Osteocyte (in vitro differentiated cells): ENCODE measurements around the gene AMOTL2. TPM values are rescaled to one million over a fixed set of nuclear protein-coding genes. Genes with fewer than 3 reads are reported as not detected.

ENCODE experiments used
- DNase-seq: peaks from one replicate; pipeline ENCODE4 v3.0.0; 2021; ENCODE audit warnings: mixed read lengths; ENCODE audit not compliant: unreplicated experiment; ENCODE audit errors: extremely low spot score
- H3K27ac Mint-ChIP-seq: one replicate; pipeline ENCODE4 v1.8.0; 2021; ENCODE audit warnings: mild to moderate bottlenecking, mixed read lengths; ENCODE audit not compliant: unreplicated experiment
- H3K27me3 Mint-ChIP-seq: one replicate; pipeline ENCODE4 v1.8.0; 2021; ENCODE audit warnings: mixed read lengths; ENCODE audit not compliant: unreplicated experiment
- H3K36me3 Mint-ChIP-seq: one replicate; pipeline ENCODE4 v1.8.0; 2021; ENCODE audit warnings: mixed read lengths; ENCODE audit not compliant: unreplicated experiment
- H3K4me1 Mint-ChIP-seq: one replicate; pipeline ENCODE4 v1.8.0; 2021; ENCODE audit warnings: mixed read lengths; ENCODE audit not compliant: unreplicated experiment
- H3K4me3 Mint-ChIP-seq: one replicate; pipeline ENCODE4 v1.8.0; 2021; ENCODE audit warnings: mild to moderate bottlenecking, moderate library complexity, mixed read lengths; ENCODE audit not compliant: unreplicated experiment
- H3K9me3 Mint-ChIP-seq: one replicate; pipeline ENCODE4 v1.8.0; 2021; ENCODE audit warnings: mixed read lengths; ENCODE audit not compliant: unreplicated experiment
- total RNA-seq: library from RNA; stranded (reverse); gene quantifications from 2 replicates; pipeline ENCODE4 v1.2.1, GENCODE V29; 2021
- TF ChIP-seq, protein P1 (sequence below): fragments of 200-600 bp; sonication (generic); IDR thresholded peaks from 2 replicates; pipeline ENCODE4 v1.5.0; 2021; ENCODE audit warnings: antibody characterized with exemption, mild to moderate bottlenecking, moderate library complexity

Gene AMOTL2
- total RNA-seq, 1 donor from 2014 or later, result 195 TPM

DNA sequence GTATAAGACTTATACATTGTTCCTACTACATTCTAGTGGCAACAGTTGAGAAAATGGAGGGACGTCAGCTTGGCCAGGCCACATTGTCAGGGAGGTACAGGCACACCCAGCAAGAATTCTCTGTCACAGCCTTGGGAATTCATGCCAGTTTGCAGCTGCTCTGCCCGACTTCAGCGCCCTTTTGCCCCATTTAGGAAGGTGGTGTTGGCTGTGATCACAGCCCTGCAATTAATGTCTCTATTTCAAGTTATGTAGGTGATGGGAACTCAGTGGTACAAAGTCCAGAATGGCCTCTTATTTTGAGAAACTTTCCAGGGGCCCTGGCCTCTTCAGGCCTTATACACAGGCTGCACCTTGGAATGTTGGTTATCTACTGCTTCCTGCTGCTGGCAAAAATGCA lies 26.7 kb downstream of the AMOTL2 start:
- H3K4me1 Mint-ChIP-seq, result peaks cover 29% of the 10 kb centered on the region
- DNase-seq, result no peak
- H3K36me3 Mint-ChIP-seq, result peaks cover 10% of the 10 kb centered on the region
- peaks cover 10% of the 10 kb centered on the region for H3K9me3 Mint-ChIP-seq
- H3K27ac Mint-ChIP-seq, result no peak overlapping the region
- no peaks in the 10 kb centered on the region for H3K27me3 Mint-ChIP-seq
- H3K4me3 Mint-ChIP-seq, result no peak overlapping the region
- TF ChIP-seq, protein P1, sequence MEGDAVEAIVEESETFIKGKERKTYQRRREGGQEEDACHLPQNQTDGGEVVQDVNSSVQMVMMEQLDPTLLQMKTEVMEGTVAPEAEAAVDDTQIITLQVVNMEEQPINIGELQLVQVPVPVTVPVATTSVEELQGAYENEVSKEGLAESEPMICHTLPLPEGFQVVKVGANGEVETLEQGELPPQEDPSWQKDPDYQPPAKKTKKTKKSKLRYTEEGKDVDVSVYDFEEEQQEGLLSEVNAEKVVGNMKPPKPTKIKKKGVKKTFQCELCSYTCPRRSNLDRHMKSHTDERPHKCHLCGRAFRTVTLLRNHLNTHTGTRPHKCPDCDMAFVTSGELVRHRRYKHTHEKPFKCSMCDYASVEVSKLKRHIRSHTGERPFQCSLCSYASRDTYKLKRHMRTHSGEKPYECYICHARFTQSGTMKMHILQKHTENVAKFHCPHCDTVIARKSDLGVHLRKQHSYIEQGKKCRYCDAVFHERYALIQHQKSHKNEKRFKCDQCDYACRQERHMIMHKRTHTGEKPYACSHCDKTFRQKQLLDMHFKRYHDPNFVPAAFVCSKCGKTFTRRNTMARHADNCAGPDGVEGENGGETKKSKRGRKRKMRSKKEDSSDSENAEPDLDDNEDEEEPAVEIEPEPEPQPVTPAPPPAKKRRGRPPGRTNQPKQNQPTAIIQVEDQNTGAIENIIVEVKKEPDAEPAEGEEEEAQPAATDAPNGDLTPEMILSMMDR, result no peak

DNA sequence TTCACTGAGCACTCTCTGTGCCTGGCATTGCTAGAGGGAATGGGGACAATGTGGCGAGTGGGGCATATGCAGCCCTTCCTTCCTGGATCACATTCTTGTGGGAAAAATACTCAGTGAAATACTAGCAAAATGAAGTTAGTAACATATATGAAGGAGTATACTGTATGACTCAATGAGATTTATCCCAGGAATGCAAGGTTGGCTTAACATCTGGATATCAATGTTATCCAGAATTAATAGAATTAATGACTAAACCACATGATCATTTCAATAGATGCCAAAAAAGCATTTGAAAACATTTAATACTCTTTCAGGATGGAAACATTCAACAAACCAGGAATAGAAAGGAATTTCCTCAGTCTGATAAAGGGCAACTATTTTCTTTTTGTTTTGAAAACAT lies 27.5 kb downstream of the AMOTL2 start:
- Mint-ChIP-seq H3K36me3 (peaks cover 8% of the 10 kb centered on the region), H3K27ac (no peak overlapping the region), H3K9me3 (peaks cover 10% of the 10 kb centered on the region), H3K4me1 (peaks cover 21% of the 10 kb centered on the region), H3K27me3 (no peaks in the 10 kb centered on the region), H3K4me3 (no peak overlapping the region)
- TF ChIP-seq, protein P1, result no peak
- DNase-seq, result no peak

DNA sequence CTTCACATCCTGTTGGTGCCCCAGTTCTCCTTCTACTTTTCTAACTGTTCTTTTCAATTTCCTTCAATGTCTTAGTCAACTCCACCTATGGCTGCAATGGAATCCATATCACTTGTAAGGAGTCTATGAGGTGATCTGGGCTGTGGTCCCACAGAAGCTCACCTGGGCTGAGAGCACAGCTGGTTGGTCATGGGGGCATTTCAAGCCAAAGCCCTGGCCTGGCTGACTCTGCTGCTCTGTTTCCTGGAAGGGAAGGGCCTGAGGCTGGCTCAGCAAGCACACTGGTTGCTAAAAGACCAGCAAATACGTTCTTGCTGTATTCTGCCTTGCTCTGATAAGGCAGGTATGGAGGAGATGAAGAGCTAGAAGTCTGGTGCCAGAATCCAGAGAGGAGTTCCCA lies 29.0 kb downstream of the AMOTL2 start:
- Mint-ChIP-seq H3K27me3 (no peaks in the 10 kb centered on the region), H3K9me3 (peaks cover 10% of the 10 kb centered on the region), H3K36me3 (peaks cover 7% of the 10 kb centered on the region), H3K4me1 (peaks cover 27% of the 10 kb centered on the region), H3K4me3 (no peak overlapping the region), H3K27ac (no peak overlapping the region)
- DNase-seq, result no peak
- TF ChIP-seq, protein P1, result no peak

DNA sequence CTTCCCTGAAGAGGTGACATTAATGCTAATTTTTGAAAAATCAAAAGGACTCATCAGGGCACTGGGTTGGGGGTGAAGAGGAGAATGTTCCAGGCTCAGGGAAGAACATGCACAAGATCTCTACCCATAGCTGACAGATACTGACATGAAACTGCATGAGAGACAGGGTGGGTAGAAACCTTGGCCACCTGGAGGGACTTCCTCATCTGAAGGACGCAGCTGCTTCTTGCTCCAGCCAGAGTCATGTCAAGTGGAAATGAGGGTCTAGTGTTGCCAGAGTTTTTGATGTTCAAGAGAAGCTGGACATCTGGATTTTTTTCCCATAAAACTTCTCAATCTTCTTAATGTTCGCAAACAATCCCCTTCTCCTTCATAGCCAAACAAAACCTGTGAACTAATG lies 29.7 kb downstream of the AMOTL2 start:
- Mint-ChIP-seq H3K36me3 (peaks cover 7% of the 10 kb centered on the region), H3K4me3 (no peak overlapping the region), H3K9me3 (peaks cover 10% of the 10 kb centered on the region), H3K4me1 (peaks cover 28% of the 10 kb centered on the region), H3K27me3 (no peaks in the 10 kb centered on the region), H3K27ac (no peak overlapping the region)
- no peak for DNase-seq
- TF ChIP-seq, protein P1, result no peak

DNA sequence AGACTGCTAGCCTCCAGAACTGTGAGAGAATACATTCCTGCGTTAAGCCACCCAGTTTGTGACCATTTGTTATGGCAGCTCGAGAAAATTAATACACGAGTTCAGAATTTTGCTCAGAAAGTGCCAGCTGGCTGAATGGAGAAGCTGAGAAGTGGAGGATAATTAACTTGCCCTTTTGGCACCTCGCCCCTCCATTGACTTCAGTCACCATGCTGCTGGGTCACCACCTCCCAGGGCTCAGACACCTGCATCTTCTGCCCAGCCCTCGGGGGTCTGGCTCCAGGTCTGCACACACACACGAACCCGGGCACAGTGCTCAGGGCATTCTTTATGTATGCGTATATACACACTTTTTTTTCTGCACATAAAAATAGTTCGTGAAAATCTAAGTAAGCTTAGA lies 32.0 kb downstream of the AMOTL2 start:
- Mint-ChIP-seq H3K9me3 (peaks cover 10% of the 10 kb centered on the region), H3K4me1 (peaks cover 36% of the 10 kb centered on the region), H3K27me3 (no peaks in the 10 kb centered on the region), H3K27ac (no peak overlapping the region), H3K4me3 (no peak overlapping the region), H3K36me3 (peaks cover 7% of the 10 kb centered on the region)
- TF ChIP-seq, protein P1, result no peak
- DNase-seq, result no peak
